ENCODE measurements around the gene PRDM11. TPM values are rescaled to one million over a fixed set of nuclear protein-coding genes. Genes with fewer than 3 reads are reported as not detected.

Gene PRDM11
- total RNA-seq, 2 experiments from 2014 or later: 2.5 to 3.4 TPM

DNA sequence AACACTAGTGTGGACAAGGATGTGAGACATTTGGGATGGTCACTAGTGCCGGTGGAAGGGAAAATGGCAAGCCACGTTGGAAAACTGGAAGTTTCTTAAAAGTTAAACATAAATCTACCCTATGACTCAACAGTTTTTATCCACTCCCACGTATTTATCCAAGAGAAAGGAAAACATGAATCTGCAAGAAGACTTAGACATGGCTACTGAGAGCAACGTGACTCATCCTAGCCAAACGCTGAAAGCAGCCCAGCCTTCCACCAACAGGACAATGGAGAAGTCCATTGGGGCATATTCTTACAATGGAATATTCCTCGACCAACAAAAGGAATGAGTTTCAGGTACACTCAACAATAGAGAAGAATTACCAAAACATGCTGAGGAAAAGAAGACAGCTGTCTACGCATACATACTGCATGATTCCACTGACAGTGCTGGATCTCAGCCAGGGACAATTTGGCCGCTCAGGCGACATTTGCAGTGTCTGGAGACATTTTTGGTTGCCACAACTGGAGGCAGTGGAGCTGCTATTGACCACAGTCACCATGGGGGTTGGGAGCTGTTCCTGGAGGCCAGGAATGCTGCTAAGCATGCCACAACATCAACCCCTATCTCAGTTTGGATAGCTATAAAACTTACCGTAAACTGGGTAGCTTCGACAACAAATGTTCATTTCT lies 118.5 kb downstream of the PRDM11 start:
- Mint-ChIP-seq H3K27me3 (peaks cover 78% of the 10 kb centered on the region), H3K27ac (no peak overlapping the region), H3K4me1 (ENCODE audit: low read depth) (no peaks in the 10 kb centered on the region), H3K4me3 (no peak overlapping the region), H3K9me3 (no peaks in the 10 kb centered on the region), H3K36me3 (ENCODE audit: low read depth) (no peaks in the 10 kb centered on the region)
- H3K9me3 ChIP-seq (ENCODE audit: control insufficient read depth in 1 of 2, insufficient read depth in 1 of 2, low read length in 2 of 2): peaks cover 0 to 11% of the 10 kb centered on the region in 2 experiments
- CTCF ChIA-PET: no interaction called here
- DNase-seq (no peak), ATAC-seq (ENCODE audit: poor library complexity) (no peak)
- H3K4me3 ChIP-seq (ENCODE audit: low read length): no peak overlapping the region
- H3K4me1 ChIP-seq (ENCODE audit: insufficient read depth, low read length): no peaks in the 10 kb centered on the region
- TF ChIP-seq, protein P1, sequence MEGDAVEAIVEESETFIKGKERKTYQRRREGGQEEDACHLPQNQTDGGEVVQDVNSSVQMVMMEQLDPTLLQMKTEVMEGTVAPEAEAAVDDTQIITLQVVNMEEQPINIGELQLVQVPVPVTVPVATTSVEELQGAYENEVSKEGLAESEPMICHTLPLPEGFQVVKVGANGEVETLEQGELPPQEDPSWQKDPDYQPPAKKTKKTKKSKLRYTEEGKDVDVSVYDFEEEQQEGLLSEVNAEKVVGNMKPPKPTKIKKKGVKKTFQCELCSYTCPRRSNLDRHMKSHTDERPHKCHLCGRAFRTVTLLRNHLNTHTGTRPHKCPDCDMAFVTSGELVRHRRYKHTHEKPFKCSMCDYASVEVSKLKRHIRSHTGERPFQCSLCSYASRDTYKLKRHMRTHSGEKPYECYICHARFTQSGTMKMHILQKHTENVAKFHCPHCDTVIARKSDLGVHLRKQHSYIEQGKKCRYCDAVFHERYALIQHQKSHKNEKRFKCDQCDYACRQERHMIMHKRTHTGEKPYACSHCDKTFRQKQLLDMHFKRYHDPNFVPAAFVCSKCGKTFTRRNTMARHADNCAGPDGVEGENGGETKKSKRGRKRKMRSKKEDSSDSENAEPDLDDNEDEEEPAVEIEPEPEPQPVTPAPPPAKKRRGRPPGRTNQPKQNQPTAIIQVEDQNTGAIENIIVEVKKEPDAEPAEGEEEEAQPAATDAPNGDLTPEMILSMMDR (IDR thresholded peaks at IDR 0.05): no peak
- H3K36me3 ChIP-seq (ENCODE audit: insufficient read depth, low read length): no peaks in the 10 kb centered on the region
- peaks cover 15 to 29% of the 10 kb centered on the region in 2 experiments for H3K27me3 ChIP-seq (ENCODE audit: control insufficient read depth in 1 of 2, insufficient read depth in 2 of 2, low read length in 2 of 2)
- intact Hi-C loops (cut with DNase I, micrococcal nuclease): no loop called here
- no peak overlapping the region for H3K27ac ChIP-seq (ENCODE audit: low read depth in 1 of 2, low read length in 2 of 2)
- POLR2A ChIA-PET: no interaction called here

DNA sequence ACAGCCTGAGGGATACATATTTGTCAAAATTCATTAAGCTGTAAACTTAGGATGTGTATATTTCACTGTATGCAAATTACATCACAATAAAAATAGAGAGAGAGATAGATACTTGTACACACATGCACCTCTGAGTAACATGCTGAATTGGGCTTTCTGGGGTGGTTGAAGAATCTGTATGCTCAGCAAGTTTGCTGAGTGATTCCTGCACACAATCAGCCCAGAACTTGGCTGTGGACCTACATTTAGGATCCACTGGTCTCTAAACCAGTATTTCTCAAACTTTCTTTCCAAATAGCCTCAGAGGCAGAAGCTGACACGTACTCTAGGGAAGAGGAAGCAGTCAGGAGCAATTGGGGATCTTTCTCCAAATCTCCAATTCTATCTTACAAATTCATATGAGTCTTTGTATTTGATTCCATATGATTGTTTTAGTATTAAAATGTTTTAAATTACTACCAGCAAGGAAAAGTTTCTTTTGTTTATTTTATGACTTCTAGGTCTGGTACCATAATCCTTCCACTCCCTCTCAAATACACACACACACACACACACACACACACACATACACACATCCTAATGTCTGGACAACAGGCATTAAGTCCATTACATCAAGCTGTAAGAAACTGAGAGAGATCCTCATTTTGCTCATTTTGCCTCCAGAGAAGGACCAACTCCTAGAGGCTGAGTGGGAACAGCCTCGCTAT lies 119.7 kb downstream of the PRDM11 start:
- Histone ChIP-seq H3K4me3 (ENCODE audit: low read length) (no peak overlapping the region), H3K27me3 (ENCODE audit: control insufficient read depth in 1 of 2, insufficient read depth in 2 of 2, low read length in 2 of 2) (peaks cover 15 to 36% of the 10 kb centered on the region in 2 experiments), H3K36me3 (ENCODE audit: insufficient read depth, low read length) (no peaks in the 10 kb centered on the region), H3K27ac (ENCODE audit: low read depth in 1 of 2, low read length in 2 of 2) (no peak overlapping the region), H3K9me3 (ENCODE audit: control insufficient read depth in 1 of 2, insufficient read depth in 1 of 2, low read length in 2 of 2) (peaks cover 0 to 11% of the 10 kb centered on the region in 2 experiments), H3K4me1 (ENCODE audit: insufficient read depth, low read length) (no peaks in the 10 kb centered on the region)
- Mint-ChIP-seq H3K36me3 (ENCODE audit: low read depth) (no peaks in the 10 kb centered on the region), H3K27ac (no peak overlapping the region), H3K4me3 (no peak overlapping the region), H3K27me3 (peaks cover 76% of the 10 kb centered on the region), H3K9me3 (no peaks in the 10 kb centered on the region), H3K4me1 (ENCODE audit: low read depth) (no peaks in the 10 kb centered on the region)
- intact Hi-C loops (cut with DNase I, micrococcal nuclease): no loop called here
- TF ChIP-seq, protein P1 (IDR thresholded peaks at IDR 0.05): no peak
- DNase-seq (no peak), ATAC-seq (ENCODE audit: poor library complexity) (no peak)
- CTCF ChIA-PET: no interaction called here
- POLR2A ChIA-PET: no interaction called here

DNA sequence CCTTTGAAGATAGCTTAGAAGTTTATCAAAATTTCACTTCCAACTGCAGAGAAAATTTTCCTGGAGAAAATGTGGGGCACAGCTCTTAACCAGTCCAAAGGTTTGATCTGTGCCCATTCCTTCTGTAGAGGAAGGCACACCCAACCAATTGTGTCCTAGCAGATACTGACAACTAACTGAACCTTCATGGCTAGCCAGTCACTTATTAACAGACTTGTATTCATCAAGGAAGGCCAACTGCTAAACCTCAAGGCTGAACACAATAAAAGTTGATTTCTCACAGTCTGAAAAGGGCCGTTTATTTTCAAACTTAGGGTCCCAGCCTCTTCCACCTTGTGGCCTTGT lies 120.2 kb downstream of the PRDM11 start:
- Mint-ChIP-seq H3K27me3 (peaks cover 81% of the 10 kb centered on the region), H3K27ac (no peak overlapping the region), H3K36me3 (ENCODE audit: low read depth) (no peaks in the 10 kb centered on the region), H3K9me3 (no peaks in the 10 kb centered on the region), H3K4me3 (no peak overlapping the region), H3K4me1 (ENCODE audit: low read depth) (no peaks in the 10 kb centered on the region)
- intact Hi-C loops (cut with DNase I, micrococcal nuclease): no loop called here
- DNase-seq (no peak), ATAC-seq (ENCODE audit: poor library complexity) (no peak)
- TF ChIP-seq, protein P1 (IDR thresholded peaks at IDR 0.05): no peak
- ChIA-PET POLR2A (no interaction called here), CTCF (no interaction called here)
- Histone ChIP-seq H3K9me3 (ENCODE audit: control insufficient read depth in 1 of 2, insufficient read depth in 1 of 2, low read length in 2 of 2) (peaks cover 0 to 11% of the 10 kb centered on the region in 2 experiments), H3K4me3 (ENCODE audit: low read length) (no peak overlapping the region), H3K4me1 (ENCODE audit: insufficient read depth, low read length) (no peaks in the 10 kb centered on the region), H3K27ac (ENCODE audit: low read depth in 1 of 2, low read length in 2 of 2) (no peak overlapping the region), H3K36me3 (ENCODE audit: insufficient read depth, low read length) (no peaks in the 10 kb centered on the region), H3K27me3 (ENCODE audit: control insufficient read depth in 1 of 2, insufficient read depth in 2 of 2, low read length in 2 of 2) (peaks cover 15 to 38% of the 10 kb centered on the region in 2 experiments)
